ENCODE measurements around the gene SHBG.
"Not testable (repeated sequence)": the region's sequence is repeated elsewhere in the genome, so short reads cannot be mapped to it uniquely, and the experiment has no call there.

The SHBG gene

DNA sequence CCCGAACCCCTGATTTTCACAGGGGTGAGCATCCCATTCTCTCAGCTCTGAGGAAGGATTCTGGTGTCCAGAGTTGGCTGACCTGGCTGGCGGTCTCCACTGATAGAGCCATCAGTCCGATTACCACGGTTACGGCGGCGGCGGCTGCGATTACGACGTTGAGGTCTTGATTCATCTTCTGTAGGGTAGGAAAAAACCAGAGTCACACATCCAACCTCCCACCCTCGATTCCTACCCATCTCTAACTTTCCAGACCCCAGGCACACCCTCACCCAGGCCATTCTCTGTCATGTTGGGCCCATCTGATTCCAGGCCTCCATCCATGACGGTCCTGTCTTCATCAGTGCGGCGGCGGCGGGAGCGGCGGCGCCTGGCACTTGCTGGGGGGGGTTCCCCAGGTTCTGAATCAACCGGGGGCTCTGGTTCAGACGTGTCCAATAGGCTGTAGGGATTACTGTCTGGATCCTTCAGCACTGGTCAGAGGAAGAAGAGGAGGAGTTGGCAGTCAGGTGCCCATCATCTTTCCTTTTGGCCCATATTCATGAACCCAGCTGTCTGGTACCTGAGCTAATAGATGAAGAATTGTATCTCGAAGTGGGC lies 37.4 kb upstream of the SHBG start:
- TF ChIP-seq, protein P1, sequence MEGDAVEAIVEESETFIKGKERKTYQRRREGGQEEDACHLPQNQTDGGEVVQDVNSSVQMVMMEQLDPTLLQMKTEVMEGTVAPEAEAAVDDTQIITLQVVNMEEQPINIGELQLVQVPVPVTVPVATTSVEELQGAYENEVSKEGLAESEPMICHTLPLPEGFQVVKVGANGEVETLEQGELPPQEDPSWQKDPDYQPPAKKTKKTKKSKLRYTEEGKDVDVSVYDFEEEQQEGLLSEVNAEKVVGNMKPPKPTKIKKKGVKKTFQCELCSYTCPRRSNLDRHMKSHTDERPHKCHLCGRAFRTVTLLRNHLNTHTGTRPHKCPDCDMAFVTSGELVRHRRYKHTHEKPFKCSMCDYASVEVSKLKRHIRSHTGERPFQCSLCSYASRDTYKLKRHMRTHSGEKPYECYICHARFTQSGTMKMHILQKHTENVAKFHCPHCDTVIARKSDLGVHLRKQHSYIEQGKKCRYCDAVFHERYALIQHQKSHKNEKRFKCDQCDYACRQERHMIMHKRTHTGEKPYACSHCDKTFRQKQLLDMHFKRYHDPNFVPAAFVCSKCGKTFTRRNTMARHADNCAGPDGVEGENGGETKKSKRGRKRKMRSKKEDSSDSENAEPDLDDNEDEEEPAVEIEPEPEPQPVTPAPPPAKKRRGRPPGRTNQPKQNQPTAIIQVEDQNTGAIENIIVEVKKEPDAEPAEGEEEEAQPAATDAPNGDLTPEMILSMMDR (conservative IDR thresholded peaks at IDR 0.05), result no peak
- no peak overlapping the region for H3K27ac ChIP-seq

DNA sequence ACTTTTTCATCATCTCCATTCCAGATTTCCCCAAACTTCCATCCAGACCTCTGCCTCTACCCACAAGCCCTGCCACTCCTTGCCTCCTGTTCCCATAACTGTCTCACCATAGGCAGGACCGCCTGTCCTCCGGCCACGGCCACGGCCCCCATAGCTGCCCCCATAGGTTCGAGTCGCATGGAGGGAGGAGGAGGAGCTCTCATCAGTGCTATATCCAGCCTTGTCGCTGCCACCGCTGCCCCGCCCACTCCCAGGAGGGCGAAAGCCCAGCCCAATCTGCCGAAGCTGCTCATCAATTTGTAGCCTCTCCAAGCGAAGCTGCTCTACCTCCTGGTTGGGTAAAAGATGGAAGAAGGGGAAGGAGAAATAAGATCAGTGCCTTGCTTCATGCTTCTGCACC lies 36.6 kb upstream of the SHBG start:
- TF ChIP-seq, protein P1 (conservative IDR thresholded peaks at IDR 0.05), result no peak
- no peak overlapping the region for H3K27ac ChIP-seq

DNA sequence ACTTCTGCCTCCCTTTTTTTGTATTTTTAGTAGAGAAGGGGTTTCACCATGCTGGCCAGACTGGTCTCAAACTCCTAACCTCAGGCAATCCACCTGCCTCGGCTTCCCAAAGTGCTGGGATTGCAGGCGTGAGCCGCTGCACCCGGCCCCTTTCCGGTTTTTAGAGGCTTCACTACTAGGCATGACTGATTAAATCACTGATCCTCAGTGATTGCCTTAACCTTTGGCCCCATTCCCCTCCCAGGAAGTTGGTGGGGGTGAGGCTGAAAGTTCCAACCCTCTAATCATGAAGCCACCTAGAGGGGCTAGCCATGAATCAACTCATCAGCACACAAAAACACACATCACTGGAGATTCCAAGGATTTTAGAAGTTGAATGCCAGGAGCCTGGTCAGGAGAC lies 32.4 kb upstream of the SHBG start:
- not testable (repeated sequence) for H3K27ac ChIP-seq

DNA sequence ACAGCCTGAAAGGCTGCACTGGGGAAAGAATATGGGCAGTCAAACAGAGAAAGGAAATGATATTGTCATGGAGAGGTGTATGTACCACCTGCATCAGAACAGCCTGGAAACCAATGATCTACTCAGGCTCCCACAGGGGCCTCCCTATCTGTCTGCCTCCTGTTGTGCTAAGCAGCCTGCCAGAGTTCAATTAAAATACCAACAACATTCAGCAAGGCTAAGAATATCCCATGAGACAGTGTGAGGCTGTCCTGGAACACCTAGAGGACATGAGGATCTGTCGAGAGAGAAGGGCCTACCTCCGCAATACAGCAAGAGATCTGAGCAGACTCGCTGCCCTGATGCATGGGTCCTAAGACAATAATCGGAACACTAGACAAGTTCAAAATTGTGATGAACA lies 23.7 kb upstream of the SHBG start:
- TF ChIP-seq, protein P1 (conservative IDR thresholded peaks at IDR 0.05), result no peak
- no peak overlapping the region for H3K27ac ChIP-seq

DNA sequence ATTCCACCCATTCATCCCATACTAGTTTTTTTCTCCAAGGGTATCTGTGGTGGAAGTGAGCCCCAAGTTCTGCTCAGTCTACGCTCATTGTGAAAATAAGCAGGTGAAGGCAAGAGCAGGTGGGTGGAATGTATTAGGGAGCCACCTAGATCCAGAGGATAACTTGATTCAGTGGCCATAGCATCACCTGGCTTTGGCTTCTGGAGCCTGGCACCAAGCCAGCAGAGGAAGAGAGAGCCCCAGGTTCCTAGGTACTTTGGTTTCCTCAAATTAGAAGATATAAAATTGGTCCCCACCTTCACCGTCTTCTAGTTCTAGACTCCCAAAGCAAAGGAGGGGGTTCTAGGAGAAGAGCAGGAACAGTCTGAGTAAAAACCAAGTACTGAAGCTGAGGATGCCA lies 19.3 kb upstream of the SHBG start:
- TF ChIP-seq, protein P1 (conservative IDR thresholded peaks at IDR 0.05), result no peak

DNA sequence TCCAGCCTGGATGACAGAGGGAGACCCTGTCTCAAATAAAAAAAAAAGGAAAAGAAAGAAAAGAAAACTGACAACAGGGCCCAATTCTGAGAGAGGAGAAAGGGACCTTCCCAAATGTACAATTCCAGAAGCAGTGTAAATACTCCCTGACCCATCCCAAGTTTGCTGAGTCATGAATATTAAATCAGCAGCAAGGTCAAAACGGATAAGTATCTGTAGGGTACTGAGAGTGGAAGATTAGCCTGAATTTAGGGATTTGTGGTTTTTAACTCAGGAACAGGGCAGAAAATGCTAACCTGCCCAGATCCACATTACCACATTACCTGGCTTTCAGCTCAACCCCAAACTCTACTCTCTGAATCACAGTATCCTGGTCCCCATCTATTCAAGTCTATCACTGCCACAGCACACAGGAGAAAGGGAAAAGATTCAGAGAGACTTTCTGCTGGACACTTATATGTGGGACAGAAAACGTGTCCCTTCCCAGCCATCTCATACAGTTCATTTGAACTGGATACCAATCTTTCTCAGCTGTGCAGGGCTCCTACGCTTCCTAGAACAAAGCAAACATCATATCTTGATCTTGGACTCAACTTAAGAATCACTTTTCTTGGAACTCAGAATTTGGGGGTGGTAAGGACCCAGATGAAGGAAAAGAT lies 18.2 kb upstream of the SHBG start:
- H3K27ac ChIP-seq, result no peak overlapping the region
- TF ChIP-seq, protein P1 (conservative IDR thresholded peaks at IDR 0.05), result no peak

More for the DNA sequence above, 19.3 kb upstream of the SHBG start:
- no peak overlapping the region for H3K27ac ChIP-seq

DNA sequence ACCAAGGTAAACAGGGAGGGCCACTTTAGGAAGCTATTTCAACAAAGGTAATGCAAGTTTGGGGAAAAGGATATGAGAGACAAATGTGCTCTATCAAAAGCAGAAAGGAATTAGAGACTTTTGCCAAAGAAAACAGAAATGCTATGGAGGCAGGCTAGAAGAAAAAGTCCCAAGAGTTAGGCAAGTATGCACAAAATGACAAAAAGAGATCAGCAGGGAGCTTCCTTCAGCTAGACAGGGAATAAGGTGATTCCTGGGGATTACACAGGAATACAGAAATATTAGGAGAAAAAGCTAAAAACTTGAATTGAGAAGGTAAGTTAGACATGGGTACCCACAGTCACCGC lies 17.7 kb upstream of the SHBG start:
- no peak overlapping the region for H3K27ac ChIP-seq
- TF ChIP-seq, protein P1 (conservative IDR thresholded peaks at IDR 0.05), result no peak

DNA sequence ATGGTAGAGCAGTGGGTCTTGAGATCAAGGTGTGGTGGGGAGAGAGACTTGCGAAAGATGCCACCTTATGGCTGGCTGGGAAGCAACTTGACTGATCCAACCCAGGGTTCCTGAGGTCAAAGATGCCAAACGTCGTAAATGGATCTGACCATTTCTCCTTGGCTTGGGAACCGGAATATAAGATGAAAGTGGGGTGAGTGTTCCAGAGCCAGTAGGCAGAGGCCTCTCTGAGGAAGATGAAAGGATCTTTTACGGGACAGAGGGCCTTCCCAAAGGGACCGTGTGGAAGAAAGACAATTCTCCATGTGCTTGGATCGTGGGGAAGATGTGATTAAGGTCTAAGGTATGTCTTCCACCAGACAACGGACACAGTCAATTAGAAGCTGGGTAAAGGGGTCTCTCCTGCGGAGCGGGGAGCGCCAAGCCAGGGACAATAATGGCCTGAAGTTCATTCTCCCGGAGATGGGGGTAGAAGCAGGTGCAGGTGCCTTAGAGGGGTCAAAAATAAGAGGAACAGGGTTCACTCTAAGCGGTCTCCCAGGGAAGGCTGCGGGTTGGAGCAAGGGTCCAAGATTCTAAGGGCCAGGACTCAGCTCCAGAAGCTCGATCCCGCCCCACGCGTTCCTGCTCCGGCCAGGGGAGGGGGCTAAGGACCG lies 16.0 kb upstream of the SHBG start:
- H3K27ac ChIP-seq, result peak overlapping the region; percentile 83
- TF ChIP-seq, protein P1 (conservative IDR thresholded peaks at IDR 0.05), result no peak
